ENCODE measurements around the gene GLIPR1L2.

Gene GLIPR1L2

GRCh38 chr12:75447691-75448393 is 57.0 kb downstream of the GLIPR1L2 start:
- Histone ChIP-seq H3K9me3 (ENCODE audit: control insufficient read depth, insufficient read depth, low read length) (no peaks in the 10 kb centered on the region), H3K79me2 (ENCODE audit: control insufficient read depth, low read length) (no peaks in the 10 kb centered on the region), H3K27ac (ENCODE audit: low read depth, low read length) (no peak overlapping the region), H3K4me3 (ENCODE audit: low read length) (no peak overlapping the region), H3K4me1 (ENCODE audit: control insufficient read depth, low read length) (no peaks in the 10 kb centered on the region), H4K20me1 (ENCODE audit: control insufficient read depth, insufficient read depth, low read depth, low read length) (no peaks in the 10 kb centered on the region), H3F3A (ENCODE audit: control insufficient read depth, insufficient read depth) (no peaks in the 10 kb centered on the region), H3K9me2 (replicated peaks; ENCODE audit: control insufficient read depth, low read length) (no peaks in the 10 kb centered on the region), H3K27me3 (ENCODE audit: control insufficient read depth, low read length) (no peaks in the 10 kb centered on the region), H3K4me2 (ENCODE audit: low read length) (no peak overlapping the region), H3K36me3 (ENCODE audit: control insufficient read depth, low read length) (no peaks in the 10 kb centered on the region)
- TF ChIP-seq, protein P1, sequence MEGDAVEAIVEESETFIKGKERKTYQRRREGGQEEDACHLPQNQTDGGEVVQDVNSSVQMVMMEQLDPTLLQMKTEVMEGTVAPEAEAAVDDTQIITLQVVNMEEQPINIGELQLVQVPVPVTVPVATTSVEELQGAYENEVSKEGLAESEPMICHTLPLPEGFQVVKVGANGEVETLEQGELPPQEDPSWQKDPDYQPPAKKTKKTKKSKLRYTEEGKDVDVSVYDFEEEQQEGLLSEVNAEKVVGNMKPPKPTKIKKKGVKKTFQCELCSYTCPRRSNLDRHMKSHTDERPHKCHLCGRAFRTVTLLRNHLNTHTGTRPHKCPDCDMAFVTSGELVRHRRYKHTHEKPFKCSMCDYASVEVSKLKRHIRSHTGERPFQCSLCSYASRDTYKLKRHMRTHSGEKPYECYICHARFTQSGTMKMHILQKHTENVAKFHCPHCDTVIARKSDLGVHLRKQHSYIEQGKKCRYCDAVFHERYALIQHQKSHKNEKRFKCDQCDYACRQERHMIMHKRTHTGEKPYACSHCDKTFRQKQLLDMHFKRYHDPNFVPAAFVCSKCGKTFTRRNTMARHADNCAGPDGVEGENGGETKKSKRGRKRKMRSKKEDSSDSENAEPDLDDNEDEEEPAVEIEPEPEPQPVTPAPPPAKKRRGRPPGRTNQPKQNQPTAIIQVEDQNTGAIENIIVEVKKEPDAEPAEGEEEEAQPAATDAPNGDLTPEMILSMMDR (IDR thresholded peaks at IDR 0.05; ENCODE audit: low read depth, low read length, poor library complexity, severe bottlenecking): no peak
- TF ChIP-seq EZH2phosphoT487 (IDR thresholded peaks at IDR 0.05; ENCODE audit: borderline replicate concordance, low read length): no peak

GRCh38 chr12:75452675-75453330 is 61.9 kb downstream of the GLIPR1L2 start:
- Histone ChIP-seq H3K9me2 (replicated peaks; ENCODE audit: control insufficient read depth, low read length) (no peaks in the 10 kb centered on the region), H3K79me2 (ENCODE audit: control insufficient read depth, low read length) (no peaks in the 10 kb centered on the region), H3K27me3 (ENCODE audit: control insufficient read depth, low read length) (no peaks in the 10 kb centered on the region), H3K4me1 (ENCODE audit: control insufficient read depth, low read length) (no peaks in the 10 kb centered on the region), H3K36me3 (ENCODE audit: control insufficient read depth, low read length) (no peaks in the 10 kb centered on the region), H3K4me3 (ENCODE audit: low read length) (no peak overlapping the region), H3K27ac (ENCODE audit: low read depth, low read length) (no peak overlapping the region), H4K20me1 (ENCODE audit: control insufficient read depth, insufficient read depth, low read depth, low read length) (no peaks in the 10 kb centered on the region), H3F3A (ENCODE audit: control insufficient read depth, insufficient read depth) (no peaks in the 10 kb centered on the region), H3K9me3 (ENCODE audit: control insufficient read depth, insufficient read depth, low read length) (peaks cover 5% of the 10 kb centered on the region; the same call in 1 of the 2 replicates), H3K4me2 (ENCODE audit: low read length) (no peak overlapping the region)
- no peak for TF ChIP-seq EZH2phosphoT487 (IDR thresholded peaks at IDR 0.05; ENCODE audit: borderline replicate concordance, low read length)
- TF ChIP-seq, protein P1 (IDR thresholded peaks at IDR 0.05; ENCODE audit: low read depth, low read length, poor library complexity, severe bottlenecking): no peak

GRCh38 chr12:75455839-75456238 is 65.0 kb downstream of the GLIPR1L2 start:
- Histone ChIP-seq H3K4me2 (ENCODE audit: low read length) (no peak overlapping the region), H3K79me2 (ENCODE audit: control insufficient read depth, low read length) (no peaks in the 10 kb centered on the region), H3K4me3 (ENCODE audit: low read length) (no peak overlapping the region), H3K27me3 (ENCODE audit: control insufficient read depth, low read length) (no peaks in the 10 kb centered on the region), H3K36me3 (ENCODE audit: control insufficient read depth, low read length) (no peaks in the 10 kb centered on the region), H4K20me1 (ENCODE audit: control insufficient read depth, insufficient read depth, low read depth, low read length) (no peaks in the 10 kb centered on the region), H3K9me3 (ENCODE audit: control insufficient read depth, insufficient read depth, low read length) (peaks cover 8% of the 10 kb centered on the region; the same call in 1 of the 2 replicates), H3K9me2 (replicated peaks; ENCODE audit: control insufficient read depth, low read length) (no peaks in the 10 kb centered on the region), H3K4me1 (ENCODE audit: control insufficient read depth, low read length) (no peaks in the 10 kb centered on the region), H3F3A (ENCODE audit: control insufficient read depth, insufficient read depth) (no peaks in the 10 kb centered on the region), H3K27ac (ENCODE audit: low read depth, low read length) (no peak overlapping the region)
- no peak for TF ChIP-seq EZH2phosphoT487 (IDR thresholded peaks at IDR 0.05; ENCODE audit: borderline replicate concordance, low read length)
- TF ChIP-seq, protein P1 (IDR thresholded peaks at IDR 0.05; ENCODE audit: low read depth, low read length, poor library complexity, severe bottlenecking): no peak

Data from DOHH2 (cell line).